NK-92 (cell line): ENCODE results near the gene ZNF385B.

Source experiments
- DNase-seq: peaks from one replicate; lab custom pipeline; 2025; ENCODE audit not compliant: unreplicated experiment; lab: John Stamatoyannopoulos, UW

The ZNF385B gene

DNA sequence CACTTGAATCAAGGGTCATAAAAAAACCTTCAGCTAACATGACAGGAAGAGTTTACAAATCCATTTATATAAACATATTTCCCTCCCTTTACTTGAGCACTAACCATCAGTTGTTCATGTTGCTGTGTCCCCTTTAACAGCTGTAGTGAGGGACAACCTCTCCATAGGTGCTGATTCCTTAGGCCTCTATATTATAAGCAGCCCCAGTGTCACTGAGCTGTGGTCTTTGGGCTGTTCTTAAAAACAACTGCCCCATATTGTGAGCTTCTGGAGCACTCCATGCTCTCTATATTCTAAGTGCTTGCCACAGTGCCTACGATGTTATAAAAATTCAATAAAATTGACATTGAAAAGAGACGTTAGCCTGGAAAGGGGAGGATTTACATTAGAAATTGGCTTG lies 175.3 kb downstream of the ZNF385B start:
- DNase-seq, result no peak

DNA sequence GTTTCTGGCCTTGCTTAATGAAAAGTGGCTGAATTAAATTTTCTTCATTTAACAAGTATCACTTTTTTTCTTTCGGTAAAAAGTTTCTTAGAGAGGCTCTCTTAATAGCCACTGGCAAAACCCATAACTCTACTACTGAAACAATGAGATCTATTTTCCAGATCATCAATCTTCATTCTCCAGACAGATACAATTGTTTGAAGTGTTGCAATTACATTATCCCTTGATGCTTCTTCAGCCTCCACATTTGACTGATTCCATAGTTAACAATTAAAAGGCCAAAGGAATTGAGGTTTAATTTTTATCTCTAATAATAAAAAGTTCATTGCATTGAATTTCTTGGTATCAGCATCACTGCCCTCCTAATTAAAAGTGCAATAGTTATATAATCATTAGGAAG lies 176.3 kb downstream of the ZNF385B start:
- DNase-seq, result no peak

DNA sequence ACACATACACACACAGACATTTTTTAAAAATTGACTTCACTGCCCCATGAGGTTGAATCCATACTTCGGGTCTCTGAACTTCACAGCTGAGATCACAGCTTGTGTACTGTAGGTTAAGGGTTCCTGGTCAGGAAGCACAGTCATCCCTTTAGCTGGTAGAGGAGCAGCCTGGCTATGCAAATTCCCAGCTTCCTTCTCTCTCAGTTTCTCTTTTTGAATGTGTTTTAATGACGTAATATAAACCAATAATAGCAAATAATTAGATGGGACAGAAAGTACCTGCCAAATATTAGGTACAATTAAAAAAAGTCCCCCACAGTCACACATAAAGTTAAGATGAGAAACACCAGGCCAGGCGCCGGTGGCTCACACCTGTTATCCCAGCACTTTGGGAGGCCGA lies 178.7 kb downstream of the ZNF385B start:
- DNase-seq, result no peak

DNA sequence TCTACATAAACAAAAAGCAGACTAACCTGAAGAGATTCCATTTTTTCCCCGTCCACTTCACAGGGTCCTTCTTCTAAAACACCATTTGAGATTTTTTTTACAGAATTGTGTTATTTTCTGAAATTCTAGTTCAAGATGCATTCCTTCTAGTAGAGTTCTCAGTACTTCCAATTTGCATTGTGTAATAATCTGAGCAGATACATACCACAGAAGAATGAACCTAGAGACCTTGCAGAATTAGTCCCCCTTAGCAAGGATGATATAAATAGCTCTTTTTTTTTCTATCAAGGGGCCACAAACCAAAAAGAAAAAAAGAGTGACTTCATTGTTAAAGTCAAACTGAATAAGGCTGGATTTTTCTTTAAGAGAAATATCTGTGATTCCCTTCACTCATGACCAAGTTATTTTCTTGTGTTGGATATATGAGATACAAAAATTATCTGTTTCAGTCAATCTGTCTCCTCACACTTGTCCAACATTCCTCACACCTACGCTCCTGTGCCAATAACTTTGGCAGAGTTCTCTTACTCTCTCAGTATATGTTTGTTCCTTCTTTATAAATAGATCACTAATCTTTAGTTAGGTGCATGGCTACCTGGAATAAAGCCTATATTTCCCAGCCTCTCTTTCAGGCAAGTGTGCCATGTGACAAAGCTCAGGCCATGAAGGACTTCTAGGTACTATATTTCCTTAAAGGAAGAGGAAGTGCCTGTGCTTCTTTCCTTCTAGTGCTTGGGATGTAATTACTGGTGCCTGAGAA lies 183.5 kb downstream of the ZNF385B start:
- no peak for DNase-seq

DNA sequence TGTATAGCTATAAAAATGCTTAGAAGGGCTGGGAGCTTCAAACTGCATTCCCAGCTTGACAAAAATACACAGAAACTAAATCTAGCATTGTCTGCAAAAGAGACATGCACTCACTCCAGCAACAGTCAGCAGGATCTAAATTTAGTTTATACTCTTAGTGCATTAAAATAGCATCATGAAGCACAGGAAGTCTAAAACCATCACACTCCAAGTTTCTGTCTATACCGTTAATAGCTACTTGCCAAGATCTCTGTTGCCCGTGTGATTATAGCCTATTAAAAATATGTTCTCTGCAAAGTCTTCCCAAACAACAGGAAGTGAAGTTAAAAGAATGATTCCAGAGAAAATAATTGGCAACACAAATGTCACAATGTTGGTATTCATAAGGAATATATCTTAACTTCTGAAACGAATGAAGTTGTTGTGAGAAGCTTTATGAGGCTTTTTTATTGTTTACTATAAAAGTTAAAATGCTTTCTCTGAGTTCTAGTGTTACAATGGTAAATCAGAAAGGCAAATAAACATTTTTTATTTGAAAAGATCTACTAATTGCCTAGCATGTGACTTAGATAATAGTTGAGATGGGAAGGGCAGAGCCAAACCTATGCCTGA lies 184.2 kb downstream of the ZNF385B start:
- DNase-seq, result no peak

GRCh38 chr2:179675435-179675834 lies 186.0 kb downstream of the ZNF385B start:
- DNase-seq, result no peak

DNA sequence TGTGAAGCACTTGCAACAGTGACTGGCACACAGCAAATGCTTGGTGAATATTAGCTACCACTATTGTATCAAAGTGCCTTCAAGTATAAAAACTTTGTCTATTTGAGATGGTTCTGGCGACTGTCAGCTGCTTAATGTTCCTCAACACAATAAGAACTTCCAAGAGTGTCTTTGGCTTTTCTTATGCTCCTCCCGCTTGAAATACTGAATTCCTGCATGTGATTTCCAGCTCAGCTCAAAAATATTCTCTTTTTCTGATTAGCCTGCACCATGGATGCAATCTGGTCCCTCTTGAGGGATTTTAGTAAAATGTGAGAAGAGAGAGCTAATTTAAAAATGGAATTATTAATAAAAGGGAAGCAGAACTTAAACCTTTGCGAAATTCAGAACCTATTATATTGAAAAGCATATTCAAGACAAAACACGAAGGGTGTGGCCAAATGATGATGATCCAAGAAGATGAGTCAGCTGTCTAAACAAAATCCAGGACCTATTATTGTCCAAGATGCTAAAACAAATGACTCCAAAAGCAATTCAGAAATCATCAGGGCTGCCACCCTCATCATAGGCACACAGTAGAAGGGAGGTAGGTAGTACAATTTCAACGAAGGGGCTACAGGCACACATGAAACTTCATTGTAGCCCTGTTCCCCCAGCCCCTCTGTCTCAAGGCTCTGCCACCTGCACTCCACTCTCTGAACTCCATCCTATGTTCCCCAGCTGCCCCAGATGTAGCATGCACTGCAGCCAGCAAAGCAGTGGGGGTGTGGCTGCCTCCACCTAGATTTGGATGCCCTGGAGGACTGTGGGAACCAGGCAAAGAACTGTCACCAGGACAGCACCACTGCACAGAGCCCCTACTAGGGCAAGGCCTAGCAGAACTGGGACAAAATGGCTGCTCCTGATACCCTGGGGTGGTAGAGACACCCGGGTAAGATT lies 190.1 kb downstream of the ZNF385B start:
- no peak for DNase-seq

GRCh38 chr2:179669196-179669595 lies 192.2 kb downstream of the ZNF385B start:
- DNase-seq, result no peak

DNA sequence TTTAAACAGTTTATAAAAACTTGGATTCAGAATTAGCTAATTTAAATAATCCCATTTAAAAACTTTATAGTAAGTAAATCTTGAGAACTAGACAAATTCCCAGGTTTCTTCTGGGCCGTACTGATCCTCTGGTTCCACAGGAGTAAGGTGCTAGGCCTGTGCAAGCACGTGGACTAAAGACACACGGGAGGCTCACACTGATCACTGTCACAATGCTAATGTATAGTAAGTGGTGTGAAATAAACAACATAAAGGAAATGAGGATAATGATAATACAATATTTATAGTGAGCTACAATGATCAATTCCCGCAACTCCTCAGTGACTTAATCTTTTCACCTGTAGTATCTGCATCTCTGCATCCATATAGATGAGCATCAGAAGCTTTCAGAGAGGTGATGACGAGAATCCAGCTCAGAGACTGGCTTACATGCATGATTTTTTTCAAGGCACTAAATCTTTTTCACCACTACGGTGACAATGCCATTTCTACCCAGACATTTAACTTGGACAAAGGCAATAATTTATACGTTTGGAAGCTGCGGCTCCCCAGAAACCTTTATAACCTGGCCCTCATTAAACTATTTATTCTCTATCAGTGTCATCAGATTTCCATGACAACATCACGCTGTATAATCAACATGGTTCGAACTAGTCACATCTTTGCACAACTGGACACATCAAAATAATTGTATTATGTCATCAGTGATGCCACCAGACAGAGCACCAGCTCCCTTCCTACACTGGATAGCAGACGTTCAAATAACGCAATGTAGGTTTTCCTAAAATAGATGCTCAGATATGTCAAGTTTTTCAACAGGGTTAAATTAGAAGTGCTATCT lies 196.2 kb downstream of the ZNF385B start:
- no peak for DNase-seq

GRCh38 chr2:179661986-179662385 lies 199.4 kb downstream of the ZNF385B start:
- no peak for DNase-seq

- no peak for DNase-seq
Observed at GRCh38 chr2:179657068-179657595, 204.3 kb downstream of the ZNF385B start.

DNA sequence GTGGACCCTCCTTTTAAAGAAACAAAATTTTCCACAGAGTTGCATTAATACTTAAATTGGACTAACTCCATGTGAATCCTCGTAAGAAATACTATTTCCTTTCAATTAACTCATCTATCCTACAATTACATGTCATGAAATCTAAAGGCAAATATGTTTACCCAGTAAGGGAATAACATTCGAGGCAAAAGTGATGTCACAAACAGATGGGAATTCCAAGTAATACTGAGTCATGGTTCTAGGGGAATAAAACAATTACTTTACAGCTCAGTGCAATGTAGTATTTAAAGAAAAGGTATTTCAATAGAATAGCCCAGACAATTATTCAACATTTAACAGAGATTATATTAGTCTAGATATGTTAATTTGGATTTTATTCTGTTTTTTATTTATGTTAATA lies 205.8 kb downstream of the ZNF385B start:
- no peak for DNase-seq

DNA sequence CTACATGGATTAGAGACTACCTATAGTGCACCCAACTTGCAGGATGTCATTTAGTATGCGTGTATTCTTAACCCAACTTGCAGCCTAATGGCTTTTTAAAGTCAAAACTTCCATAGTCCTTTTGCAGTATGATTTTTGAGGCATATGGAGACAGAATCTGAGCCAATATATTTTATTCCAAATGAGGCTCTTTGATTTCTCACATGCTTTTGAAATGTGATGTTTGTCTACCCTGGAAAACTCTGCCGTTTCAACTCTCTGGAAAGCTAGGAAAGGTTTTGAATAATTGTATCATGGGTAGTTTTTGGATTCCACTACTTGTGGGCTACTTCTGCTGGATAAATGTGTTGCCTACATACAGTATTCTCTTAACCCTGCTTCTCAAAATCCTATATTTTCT lies 206.6 kb downstream of the ZNF385B start:
- DNase-seq, result no peak

- no peak for DNase-seq
Observed at GRCh38 chr2:179652296-179652695, 209.1 kb downstream of the ZNF385B start.

- no peak for DNase-seq
Observed at GRCh38 chr2:179650420-179650819, 211.0 kb downstream of the ZNF385B start.

DNA sequence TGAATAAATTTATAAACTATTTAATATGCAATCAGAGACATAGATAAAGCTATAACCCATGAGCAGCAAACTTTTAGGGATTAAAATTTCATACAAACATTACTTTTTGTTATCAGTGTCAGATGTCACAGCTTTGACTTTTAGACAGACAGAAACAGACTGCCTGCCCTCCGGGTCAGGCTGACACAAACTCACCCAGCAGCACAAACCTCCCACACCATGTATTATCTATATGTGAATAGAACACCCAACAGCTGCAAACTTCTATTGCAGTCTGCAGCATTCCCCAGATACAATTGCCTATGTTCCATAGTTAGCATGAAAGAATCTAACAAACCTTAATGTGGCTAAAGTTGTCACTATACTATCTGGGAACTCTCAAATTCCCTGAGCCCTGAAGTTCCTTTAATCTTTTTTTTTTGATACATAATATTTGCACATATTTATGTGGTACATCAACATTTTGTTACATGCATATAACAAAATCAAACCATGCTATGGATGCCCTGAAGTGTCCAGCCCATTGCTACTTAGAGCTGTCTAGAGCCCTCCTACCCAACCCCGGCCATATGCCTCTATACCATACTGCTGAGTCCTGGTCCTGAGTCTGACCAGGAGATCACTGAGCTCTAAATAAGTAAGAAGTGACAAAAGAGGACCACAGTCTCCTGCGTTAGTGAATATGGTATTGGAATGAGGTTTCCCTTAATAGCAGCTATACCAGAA lies 214.4 kb downstream of the ZNF385B start:
- no peak for DNase-seq

DNA sequence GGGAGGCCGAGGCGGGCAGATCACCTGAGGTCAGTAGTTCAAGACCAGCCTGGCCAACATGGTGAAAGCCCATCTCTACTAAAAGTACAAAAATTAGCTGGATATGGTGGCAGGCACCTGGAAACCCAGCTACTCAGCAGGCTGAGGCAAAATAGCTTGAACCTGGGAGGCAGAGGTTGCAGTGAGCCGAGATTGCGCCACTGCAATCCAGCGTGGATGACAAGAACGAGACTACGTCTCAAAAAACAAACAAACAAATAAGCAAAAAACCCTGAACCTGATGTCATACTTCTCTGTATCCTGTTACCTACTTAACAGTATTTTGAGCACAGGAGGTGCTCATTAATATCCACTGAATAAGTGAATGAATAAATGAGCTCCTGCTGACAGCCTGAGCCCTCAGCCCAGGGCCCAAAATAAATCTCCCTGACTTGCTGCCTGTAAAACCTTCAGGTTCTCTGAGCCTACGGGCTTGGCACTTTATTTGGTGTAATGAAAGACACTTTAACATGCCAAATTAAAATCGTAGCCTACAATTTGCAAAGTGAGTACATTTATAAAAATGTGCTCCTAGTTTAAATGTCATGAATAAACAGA lies 215.1 kb downstream of the ZNF385B start:
- no peak for DNase-seq

GRCh38 chr2:179645047-179645446 lies 216.4 kb downstream of the ZNF385B start:
- no peak for DNase-seq

DNA sequence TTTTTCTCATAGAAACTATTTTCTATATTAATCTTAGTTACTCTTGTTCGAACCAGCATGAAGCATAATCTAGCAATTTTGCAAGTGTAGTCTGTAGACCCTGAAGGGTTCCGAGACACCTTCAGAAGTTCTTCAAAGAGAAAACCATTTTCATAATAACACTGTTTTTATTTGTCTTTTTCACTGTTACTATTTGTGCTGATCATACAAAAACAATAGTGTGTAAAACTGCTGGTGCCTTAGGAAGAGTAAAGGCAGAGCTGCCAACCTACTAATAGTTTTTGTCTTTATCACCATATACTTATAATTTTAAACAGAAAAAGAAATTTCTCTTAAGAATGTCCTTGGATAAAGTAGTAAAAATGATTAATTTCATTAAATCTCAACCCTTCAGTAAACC lies 218.9 kb downstream of the ZNF385B start:
- DNase-seq, result no peak

- DNase-seq, result no peak
Observed at GRCh38 chr2:179636995-179637394, 224.4 kb downstream of the ZNF385B start.
